NCI-H2196 treated with DMSO at 0.1 percent for 48 hours (cell line): Measurements from ENCODE around the gene C5AR2.
A peak's percentile ranks its signal among the peaks of the same experiment; 100 is the strongest.
"Not testable (repeated sequence)": the region's sequence is repeated elsewhere in the genome, so short reads cannot be mapped to it uniquely, and the experiment has no call there.

Experiments
- DNase-seq: peaks from one replicate; lab custom pipeline; 2025; ENCODE audit not compliant: unreplicated experiment; lab: John Stamatoyannopoulos, UW

The C5AR2 gene

DNA sequence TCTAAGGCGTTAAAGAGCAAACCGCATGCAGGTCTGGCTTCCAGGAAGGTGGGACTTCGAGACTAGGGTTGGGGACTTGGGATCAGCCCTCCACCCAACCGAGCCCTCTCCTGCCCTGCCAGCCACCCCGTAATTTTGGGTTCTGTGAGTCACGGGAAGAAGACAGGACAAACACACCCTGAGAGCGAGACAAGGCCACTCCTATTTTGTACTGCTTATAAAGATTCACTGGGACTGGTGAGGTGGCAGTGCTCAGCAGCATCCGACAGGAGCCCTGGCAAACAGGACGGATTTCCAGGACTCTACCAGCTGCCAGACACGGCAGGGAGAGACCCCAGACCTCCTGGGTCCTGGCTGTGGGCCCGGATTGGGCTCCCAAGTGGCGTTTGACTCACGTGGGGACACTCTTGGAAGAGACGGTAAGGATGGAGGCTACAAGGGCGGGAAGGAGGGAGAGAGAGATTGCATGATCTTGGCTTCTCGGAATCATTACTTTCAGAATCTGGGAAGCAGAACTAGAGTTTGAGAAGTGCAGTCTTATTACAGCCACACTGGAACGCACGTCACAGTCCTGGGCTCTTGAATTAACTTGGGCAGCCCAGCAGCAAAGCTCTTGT, at the start of gene C5AR2:
TSS of gene C5AR2 (plus strand) at position 245 of the 617 bp plus-strand sequence. CDS start 8,625 bp downstream, outside the sequence.
- no peak for DNase-seq

DNA sequence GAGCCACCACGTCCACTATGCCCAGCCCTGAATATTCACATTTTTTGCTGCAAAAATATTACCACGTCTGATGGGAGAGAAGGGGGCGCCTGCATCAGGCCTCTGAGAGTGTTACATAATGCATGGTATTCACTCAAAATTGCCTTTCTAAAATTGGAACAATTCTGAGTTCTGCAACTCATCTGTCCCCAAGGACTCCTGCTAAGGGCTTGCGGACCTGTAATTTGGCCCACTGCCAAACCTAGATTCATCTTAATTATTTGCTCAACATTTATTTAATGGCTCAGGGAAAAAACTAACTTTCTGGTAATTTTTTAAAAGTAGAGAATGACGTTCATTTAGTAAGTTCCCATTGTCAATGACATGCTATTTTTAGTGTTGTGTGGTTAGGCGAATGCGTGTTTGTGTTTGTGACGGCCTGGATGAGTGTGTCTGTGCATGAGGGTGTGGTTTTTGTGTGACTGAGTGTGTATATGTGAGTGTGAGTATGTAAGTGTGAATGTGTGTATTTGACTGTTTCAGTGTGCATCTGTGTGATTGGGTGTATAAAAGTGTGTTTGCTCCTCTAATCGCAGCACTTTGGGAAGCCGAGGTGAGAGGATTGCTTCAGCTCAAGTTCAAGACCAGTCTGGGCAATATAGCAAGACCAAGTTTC, 48.4 kb upstream of the C5AR2 start:
- DNase-seq = no peak

- peak; percentile 44 for DNase-seq
Observed at GRCh38 chr19:47284324-47284899, 47.6 kb upstream of the C5AR2 start.

- peak; percentile 80 for DNase-seq
Observed at GRCh38 chr19:47296036-47296435, 35.9 kb upstream of the C5AR2 start.

DNA sequence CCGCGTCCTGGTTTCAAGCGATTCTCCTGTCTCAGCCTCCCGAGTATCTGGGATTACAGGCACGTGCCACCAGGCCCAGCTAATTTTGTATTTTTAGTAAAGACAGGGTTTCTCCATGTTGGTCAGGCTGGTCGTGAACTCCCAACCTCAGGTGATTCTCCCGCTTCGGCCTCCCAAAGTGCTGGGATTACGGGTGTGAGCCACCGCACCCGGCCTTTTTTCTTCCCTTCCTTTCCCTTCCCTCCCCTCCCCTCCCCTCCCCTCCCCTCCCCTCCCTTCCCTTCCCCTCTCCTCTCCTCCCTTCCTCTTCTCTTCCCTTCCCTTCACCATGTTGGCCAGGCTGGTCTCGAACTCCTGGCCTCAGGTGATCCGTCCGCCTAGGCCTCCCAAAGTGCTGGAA, 31.1 kb upstream of the C5AR2 start:
- not testable (repeated sequence) for DNase-seq

DNA sequence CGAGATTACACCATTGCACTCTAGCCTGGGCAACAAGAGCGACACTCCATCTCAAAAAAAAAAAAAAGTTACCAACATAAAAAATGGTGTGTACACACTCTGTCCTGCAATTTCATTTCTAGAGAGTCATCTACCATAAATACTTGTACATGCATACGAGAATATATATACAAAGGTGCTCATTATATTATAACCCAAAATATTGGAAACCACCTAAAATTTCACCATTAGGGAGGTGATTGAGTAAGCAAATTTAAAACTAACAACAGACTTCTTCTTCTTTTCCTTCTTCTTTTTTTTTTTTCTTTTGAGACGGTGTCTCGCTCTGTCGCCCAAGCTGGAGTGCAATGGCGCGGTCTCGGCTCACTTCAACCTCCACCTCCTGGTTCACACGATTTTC, 29.7 kb upstream of the C5AR2 start:
- DNase-seq = no peak

- no peak for DNase-seq
Observed at GRCh38 chr19:47303966-47304365, 28.0 kb upstream of the C5AR2 start.

DNA sequence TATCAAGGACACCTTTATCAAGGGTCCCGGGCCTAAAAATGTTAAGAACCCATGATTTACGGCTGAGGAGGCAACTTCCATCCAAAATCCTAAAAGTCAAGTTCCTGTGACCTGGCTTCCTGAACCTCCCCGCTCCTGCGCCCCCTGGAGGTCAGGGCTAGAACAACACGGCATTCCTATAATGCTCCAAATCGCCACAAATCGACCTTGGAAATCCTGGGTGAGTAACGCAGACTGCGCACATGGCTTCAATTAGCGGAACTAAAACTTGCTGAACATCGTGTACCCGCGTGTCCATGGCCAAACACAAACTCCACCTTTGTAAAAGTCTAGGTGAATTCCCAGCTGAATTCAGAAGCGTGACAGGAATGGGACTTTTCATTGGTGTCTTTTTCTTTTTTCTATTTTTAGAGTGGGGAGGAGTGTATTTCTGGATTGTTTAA, 26.6 kb upstream of the C5AR2 start:
- peak; percentile 27 for DNase-seq

GRCh38 chr19:47306303-47306702, 25.7 kb upstream of the C5AR2 start:
- DNase-seq = no peak

- DNase-seq = no peak
Observed at GRCh38 chr19:47309038-47309437, 22.9 kb upstream of the C5AR2 start.

- DNase-seq = no peak
Observed at GRCh38 chr19:47309608-47310007, 22.4 kb upstream of the C5AR2 start, which contains the start of gene C5AR1. Gene C5AR1, plus strand, starts transcription at chr19:47309861. Its CDS starts 35 bp downstream, at chr19:47309896.

DNA sequence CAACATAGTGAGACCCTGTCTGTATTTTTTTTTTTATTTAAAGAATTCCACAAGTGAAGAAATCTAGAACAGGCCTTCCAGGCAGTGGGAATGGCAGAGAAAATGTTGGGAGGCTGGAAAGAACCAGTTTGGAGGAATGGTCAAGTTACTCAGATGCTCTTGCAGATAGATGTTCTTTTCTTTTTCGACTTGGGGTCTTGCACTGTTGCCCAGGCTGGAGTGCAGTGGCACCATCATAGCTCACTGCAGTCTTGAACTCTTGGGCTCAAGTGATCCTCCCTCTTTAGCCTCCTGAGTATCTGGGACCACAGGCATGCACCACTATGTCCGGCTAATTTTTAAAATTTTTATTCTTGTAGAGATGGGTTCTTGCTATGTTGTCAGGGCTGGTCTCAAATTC, 21.7 kb upstream of the C5AR2 start:
- DNase-seq = no peak

GRCh38 chr19:47310819-47311218, 21.2 kb upstream of the C5AR2 start:
- no peak for DNase-seq

DNA sequence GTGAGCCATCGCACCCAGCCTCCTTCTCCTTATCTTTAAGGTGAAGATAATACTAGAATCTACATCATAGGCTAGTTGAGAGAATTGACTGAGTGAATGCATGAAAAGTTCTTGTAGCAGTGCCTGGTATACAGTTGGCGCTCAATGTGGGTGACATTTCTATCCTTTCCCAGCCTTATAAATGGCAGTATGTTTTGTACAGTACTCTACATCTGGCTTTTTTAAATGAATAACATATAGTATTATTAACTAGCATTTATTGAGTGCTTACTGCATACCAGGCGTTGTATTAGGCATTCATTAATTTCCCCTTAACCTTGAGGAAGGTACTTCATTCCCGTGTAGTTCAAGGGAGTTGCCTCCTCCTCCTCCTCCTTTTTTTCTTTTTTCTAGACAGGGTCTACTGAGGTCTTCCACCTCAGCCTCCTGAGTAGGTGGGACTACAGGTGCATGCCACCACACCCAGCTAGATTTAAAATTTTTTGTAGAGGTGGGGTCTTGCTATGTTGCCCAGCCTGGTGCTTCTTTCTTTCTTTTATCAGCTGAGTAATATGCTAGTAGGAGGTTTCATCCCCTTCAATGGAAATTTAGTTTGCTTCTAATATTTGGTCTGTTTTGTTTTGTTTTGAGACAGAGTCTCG, 19.5 kb upstream of the C5AR2 start:
- no peak for DNase-seq

DNA sequence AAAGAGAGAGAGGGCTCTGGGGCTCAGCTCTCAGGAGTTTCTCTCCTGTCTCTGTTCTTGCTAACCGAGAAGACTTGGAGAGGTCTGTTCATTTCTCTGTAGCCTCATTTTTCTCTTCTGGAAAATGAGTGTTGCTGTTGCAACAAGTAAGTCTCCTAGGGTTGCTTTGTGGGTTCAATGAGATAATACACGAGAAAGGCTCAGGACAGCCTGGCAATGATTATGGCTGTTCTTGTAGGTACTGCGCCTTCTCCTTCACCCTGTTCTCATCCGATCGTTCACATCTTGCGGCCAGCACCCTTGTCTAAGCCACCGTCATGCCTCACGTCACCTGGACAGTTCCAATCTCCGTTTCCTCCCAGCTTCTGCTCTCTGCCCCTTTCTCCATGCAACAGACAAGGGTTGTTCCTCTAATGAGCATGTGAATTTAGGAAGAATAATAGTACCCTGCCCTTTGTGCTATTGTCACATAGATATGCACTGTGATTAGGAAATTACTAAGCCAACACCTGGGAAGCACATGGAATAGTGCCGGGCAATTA, 18.1 kb upstream of the C5AR2 start:
- DNase-seq = no peak

- no peak for DNase-seq
Observed at GRCh38 chr19:47315125-47315821, 16.7 kb upstream of the C5AR2 start.

GRCh38 chr19:47316513-47316912, 15.5 kb upstream of the C5AR2 start:
- no peak for DNase-seq

GRCh38 chr19:47319923-47320871, 11.8 kb upstream of the C5AR2 start:
- no peak for DNase-seq

GRCh38 chr19:47321630-47322029, 10.3 kb upstream of the C5AR2 start:
- DNase-seq = no peak

DNA sequence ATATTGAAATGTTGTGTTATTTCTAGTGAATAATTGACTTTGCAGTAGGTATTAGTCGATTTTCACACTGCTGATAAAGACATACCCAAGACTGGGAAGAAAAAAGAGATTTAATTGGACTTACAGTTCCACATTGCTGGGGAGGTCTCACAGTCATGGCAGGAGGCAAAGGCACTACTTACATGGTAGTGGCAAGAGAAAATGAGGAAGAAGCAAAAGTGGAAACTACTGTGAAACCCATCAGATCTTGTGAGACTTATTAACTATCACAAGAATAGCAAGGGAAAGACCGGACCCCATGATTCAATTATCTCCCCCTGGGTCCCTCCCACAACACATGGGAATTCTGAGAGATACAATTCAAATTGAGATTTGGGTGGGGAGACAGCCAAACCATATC, 9.9 kb upstream of the C5AR2 start:
- DNase-seq = no peak
